GM12891 (cell line): ENCODE data around the gene ARPP21.
"Not testable (repeated sequence)": the region's sequence is repeated elsewhere in the genome, so short reads cannot be mapped to it uniquely, and the experiment has no call there.

Experiments
- POLR2A ChIP-seq: IDR thresholded peaks from 2 replicates; pipeline ENCODE4 v1.6.1; 2011; ENCODE audit warnings: low read depth, low read length, control low read depth
- POLR2AphosphoS5 ChIP-seq: IDR thresholded peaks from 2 replicates; pipeline ENCODE4 v1.6.1; 2011; ENCODE audit warnings: low read depth, low read length, control low read depth

- not testable (repeated sequence) for TF ChIP-seq POLR2A, POLR2AphosphoS5
Measured at GRCh38 chr3:35620238-35620637, 19.1 kb upstream of the ARPP21 start.
